HG03457 (cell line): ENCODE results near the gene ULBP2.

Experiments used
- ATAC-seq: cut with Tn5 transposase; IDR thresholded peaks from one replicate; pipeline ENCODE4 v1.9.1; 2021; ENCODE audit warnings: moderate number of reproducible peaks; ENCODE audit not compliant: unreplicated experiment

ULBP2 gene

GRCh38 chr6:149941583-149942460 is at the start of gene ULBP2:
ULBP2 (plus strand) TSS chr6:149942014; CDS start chr6:149942073, 59 bp downstream.
- no peak for ATAC-seq

GRCh38 chr6:149895048-149895590 is 46.7 kb upstream of the ULBP2 start:
- ATAC-seq = no peak

- no peak for ATAC-seq
These were observed 46.0 kb upstream of the ULBP2 start for GRCh38 chr6:149895833-149896271.

GRCh38 chr6:149896491-149896890 is 45.3 kb upstream of the ULBP2 start:
- ATAC-seq = no peak

DNA sequence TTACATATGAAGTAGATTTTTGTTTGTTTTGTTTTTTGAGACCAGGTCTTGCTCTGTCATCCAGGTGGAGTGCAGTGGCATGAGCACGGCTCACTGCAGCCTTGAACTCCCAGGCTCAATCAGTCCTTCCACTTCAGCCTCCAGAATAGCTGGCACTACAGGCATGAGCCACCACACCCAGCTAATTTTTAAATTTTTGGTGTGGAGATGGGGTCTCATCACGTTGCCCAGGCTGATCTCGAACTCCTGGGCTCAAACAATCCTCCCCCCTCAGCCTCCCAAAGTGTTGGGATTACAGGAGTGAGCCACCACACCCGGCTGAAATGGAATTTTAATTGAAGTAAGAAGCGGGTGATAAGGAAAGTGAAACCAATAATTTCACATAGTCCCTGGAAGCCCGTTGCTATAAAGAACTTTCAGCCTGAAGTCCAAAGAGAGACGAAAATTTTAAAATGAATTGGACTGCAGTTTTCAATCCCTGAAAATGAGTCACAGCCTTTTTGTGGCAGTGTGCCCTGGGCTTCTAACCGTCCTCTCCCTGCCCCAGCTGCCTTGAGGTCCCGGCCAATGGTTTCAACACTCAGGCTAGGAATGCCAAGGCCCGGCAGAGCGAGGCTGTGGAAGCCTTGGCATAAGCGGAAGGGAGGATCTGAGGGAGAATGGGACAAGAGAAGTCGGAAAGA is 44.7 kb upstream of the ULBP2 start:
- no peak for ATAC-seq

DNA sequence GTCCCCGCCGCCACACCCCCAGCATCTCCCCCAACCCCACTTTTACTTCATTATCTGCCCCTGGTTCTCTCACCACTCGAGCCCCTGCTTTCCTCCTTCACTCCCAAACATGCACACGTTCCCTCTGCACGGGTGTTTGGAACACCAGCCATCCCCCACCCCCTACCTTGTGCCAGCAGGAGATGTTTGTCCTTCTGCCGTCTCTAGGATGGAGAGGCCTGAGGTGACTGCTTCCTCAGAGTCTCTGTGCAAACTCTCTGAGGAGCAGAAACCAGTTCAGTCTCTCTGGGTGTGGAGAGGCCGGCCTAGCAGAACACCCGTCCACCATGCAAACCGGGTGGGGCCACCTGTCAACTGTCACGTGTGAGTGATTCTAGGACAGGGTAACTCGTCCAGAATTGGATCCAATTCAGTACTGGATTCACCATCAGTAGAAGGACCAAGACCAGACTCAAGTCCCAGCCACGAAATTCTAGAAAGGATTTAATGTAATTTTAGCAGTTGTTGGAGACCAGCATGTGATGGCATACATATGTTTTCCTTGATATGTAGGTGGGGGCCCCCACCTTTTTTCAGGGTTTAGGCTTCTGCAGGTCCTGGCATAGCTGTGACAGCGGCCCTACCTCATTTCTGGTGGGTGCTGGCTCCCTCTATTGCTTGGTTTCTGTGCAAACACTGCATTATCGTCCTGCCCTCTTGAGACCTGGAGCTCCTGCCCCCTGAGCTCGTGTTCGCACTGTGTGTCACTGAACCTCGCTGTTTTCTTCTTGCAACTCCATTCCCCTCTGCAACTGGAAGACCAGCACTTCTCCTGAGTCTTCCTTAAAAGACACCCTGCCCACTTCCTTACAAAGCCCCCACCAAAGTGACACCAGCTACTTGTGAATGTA is 43.7 kb upstream of the ULBP2 start, which contains the start of gene RAET1E:
RAET1E (minus strand) TSS at position 259 of the 890 bp plus-strand sequence. CDS start 7,212 bp downstream, outside the sequence.
- ATAC-seq = no peak

- no peak for ATAC-seq
These were observed 42.8 kb upstream of the ULBP2 start for GRCh38 chr6:149898966-149899365.

DNA sequence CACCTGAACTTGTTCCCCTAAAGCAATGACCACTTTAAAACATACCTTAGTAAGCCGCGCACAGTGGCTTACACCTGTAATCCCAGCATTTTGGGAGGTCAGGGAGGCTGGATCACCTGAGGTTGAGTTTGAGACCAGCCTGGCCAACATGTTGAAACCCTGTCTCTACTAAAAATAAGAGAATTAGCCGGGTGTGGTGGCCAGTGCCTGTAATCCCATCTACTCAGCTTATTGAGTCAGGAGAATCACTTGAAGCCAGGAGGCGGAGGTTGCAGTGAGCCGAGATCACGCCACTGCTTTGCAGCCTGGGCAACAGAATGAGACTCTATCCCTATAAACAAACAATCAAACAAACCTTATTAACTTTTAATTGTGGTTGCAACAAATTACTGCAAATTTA is 42.3 kb upstream of the ULBP2 start:
- no peak for ATAC-seq

DNA sequence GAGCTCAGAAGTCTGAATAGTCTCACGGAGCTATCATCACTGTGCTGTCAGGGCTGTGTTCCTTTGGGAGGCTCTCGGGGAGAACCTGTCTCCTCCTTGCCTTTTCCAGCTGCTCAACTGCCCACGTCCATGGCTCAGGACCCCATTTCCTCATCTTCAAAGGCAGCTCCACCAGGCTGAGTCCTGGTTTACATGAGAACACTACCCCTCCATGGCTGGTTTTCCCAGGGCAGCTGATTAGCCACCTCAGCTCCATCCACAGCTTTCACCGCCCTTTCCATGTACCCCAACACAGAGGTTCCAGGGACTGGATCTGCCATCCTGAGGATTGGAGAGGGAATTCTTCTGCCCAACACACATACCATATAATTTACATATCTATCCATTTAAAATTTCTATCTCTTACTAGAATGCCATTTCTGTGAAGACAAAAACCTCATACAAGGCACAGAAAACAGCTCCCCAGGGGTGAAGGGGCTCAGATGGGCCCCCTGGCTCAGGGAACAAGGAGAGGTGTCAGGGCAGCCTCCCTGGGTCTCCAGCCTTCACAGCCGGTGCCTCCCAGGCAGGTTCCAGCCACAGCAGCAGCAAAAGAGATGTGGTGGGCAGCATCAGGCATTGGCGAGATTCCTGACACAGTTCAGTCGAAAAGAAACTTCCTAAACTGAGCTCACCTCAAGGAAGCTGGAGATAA is 41.7 kb upstream of the ULBP2 start:
- ATAC-seq = no peak

GRCh38 chr6:149900620-149901443 is 41.0 kb upstream of the ULBP2 start:
- ATAC-seq = no peak

- ATAC-seq = no peak
These were observed 40.2 kb upstream of the ULBP2 start for GRCh38 chr6:149901444-149902140.

GRCh38 chr6:149903938-149904611 is 37.7 kb upstream of the ULBP2 start:
- ATAC-seq = no peak

- no peak for ATAC-seq
These were observed 37.0 kb upstream of the ULBP2 start for GRCh38 chr6:149904661-149905370.

DNA sequence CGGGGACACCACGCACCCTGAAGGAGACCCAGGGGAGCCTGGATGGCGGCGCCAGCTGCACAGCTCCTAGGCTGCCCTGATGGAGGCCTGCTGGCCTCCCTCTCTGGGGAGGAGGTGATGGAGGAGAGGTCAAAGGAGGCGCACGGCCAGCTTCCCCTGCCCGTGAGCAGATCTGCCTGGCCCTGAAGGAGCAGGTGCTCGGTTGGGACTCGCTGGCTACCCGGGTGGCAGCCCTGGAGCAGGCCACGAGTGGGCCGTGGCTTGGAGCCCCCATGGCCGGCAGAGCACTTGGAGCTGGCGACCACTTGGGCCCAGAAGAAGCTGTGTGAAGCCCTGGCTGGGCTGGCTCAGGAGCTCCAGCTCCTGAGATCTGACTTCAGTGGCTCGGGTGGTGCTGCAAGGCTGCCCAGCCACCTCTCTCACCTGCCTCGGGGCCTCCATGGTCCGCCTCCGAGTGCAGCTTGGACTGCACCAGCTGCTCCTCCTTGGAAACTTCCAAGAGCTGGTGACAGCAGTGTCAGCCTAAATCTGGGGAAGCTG is 36.4 kb upstream of the ULBP2 start:
- no peak for ATAC-seq

DNA sequence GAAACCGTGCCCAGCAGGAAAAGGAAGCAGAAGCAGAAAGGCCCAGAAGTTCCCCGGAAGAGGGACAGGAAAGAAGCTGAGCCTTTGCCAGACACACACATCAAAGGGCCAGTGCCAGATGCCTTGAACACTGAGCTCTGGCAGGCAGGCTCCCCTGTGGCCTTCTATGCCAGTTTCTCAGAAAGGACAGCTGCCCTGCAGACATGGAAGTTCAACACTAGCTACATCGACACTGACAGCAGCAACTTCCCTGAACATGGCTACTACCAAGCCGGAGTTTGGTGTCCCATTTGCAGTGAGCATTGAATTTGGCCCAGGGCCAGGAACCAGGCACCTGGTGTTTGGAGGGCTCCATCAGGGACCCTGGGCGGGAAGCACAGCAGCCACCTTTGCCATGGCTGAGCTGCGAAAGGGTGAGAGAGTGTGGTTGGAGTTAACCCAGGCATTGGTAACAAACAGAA is 35.9 kb upstream of the ULBP2 start:
- no peak for ATAC-seq

GRCh38 chr6:149906405-149906804 is 35.4 kb upstream of the ULBP2 start:
- ATAC-seq = no peak

DNA sequence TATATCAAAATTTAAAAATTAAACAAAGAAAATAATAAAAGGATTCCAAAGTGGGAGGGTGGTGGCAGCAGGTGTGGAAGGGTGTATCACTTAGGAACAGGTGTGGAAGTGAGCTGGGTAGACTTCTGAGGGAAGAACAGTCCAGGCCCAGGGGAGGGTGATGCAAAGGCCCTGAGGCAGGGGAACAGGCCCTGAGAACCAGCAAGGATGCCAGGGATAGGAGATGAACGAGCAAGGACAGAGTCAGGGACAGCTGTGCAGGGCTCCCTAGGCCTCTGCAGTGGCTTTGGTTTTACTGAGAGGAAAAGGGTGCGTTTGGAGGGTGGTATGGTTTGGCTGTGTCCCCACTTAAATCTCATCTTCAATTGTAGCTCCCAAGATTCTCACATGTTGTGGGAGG is 34.5 kb upstream of the ULBP2 start:
- ATAC-seq = no peak
